Measurements from ENCODE around the gene CPSF7. TPM values are rescaled to one million over a fixed set of nuclear protein-coding genes. Genes with fewer than 3 reads are reported as not detected.

Gene CPSF7
- total RNA-seq, 1 donor from 2014 or later: 112 TPM

DNA sequence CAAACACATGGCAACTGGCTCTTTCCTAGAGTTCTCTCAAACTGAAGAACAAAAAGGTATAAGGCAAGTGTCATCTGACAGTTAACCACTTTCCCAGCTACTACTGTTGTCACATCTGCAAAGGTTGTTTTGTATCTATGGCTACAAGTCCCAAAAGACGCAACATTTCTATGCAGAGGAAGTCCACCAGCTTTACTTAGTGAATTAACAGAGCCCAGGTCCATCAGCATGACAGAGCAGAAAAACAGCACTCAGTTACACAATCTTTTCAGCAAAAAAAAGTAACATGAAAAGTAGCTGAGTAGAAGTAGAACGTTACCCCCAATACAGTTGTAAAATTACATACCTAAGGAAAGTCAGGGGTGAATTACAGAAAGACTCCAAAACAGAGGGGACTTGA, 12.1 kb downstream of the CPSF7 start:
- Mint-ChIP-seq H3K4me3 (no peak overlapping the region), H3K9me3 (no peaks in the 10 kb centered on the region), H3K36me3 (peaks cover 54% of the 10 kb centered on the region), H3K27ac (no peak overlapping the region), H3K27me3 (ENCODE audit: low read depth) (no peaks in the 10 kb centered on the region), H3K4me1 (peaks cover 3% of the 10 kb centered on the region)
- DNase-seq (ENCODE audit: low spot score in 2 of 2, unreplicated experiment in 2 of 2): no peak
- TF ChIP-seq, protein P1, sequence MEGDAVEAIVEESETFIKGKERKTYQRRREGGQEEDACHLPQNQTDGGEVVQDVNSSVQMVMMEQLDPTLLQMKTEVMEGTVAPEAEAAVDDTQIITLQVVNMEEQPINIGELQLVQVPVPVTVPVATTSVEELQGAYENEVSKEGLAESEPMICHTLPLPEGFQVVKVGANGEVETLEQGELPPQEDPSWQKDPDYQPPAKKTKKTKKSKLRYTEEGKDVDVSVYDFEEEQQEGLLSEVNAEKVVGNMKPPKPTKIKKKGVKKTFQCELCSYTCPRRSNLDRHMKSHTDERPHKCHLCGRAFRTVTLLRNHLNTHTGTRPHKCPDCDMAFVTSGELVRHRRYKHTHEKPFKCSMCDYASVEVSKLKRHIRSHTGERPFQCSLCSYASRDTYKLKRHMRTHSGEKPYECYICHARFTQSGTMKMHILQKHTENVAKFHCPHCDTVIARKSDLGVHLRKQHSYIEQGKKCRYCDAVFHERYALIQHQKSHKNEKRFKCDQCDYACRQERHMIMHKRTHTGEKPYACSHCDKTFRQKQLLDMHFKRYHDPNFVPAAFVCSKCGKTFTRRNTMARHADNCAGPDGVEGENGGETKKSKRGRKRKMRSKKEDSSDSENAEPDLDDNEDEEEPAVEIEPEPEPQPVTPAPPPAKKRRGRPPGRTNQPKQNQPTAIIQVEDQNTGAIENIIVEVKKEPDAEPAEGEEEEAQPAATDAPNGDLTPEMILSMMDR (IDR thresholded peaks at IDR 0.05; ENCODE audit: unreplicated experiment): no peak

DNA sequence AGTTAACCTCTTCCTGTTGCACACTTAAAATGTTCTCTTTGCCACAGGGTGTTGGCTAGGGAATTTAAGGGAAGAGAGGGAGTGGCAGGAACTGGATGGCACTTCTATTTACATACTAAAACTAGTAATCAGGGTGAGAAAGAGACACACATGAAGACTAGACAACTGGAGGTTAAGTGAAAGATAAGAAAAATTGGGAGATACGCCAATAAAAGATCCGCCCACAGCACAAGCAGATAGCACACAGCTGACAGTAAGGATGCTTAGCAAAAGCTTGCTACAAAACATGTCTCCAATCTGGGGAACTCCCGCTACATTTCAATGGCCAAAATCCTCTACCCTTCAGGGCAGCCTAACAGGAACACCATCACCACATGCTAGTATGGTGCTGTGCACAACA, 12.8 kb downstream of the CPSF7 start:
- Mint-ChIP-seq H3K4me1 (peaks cover 3% of the 10 kb centered on the region), H3K36me3 (peaks cover 54% of the 10 kb centered on the region), H3K4me3 (no peak overlapping the region), H3K27ac (no peak overlapping the region), H3K9me3 (no peaks in the 10 kb centered on the region), H3K27me3 (ENCODE audit: low read depth) (no peaks in the 10 kb centered on the region)
- TF ChIP-seq, protein P1 (IDR thresholded peaks at IDR 0.05; ENCODE audit: unreplicated experiment): no peak
- DNase-seq (ENCODE audit: low spot score in 2 of 2, unreplicated experiment in 2 of 2): no peak

DNA sequence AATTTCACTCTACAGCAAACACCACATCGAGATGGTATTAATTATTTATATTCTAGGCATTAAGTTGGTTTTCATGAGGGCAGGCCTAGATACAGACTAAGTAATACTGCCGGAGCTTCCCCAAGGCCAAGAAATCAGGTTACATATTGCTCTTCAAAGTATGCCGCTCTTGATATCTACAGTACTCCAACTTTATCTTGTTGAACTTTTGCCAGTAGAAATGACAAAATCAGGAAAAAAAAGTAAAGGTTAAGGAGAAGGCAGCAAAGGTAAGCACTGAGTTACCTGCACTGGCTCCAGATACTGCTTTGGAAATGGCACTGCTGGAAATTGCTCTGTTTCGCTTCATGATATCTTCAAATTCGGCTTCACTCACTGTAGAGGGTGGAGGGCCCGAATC, 14.4 kb downstream of the CPSF7 start:
- no peaks in the 10 kb centered on the region for H3K9me3 Mint-ChIP-seq
- H3K4me1 Mint-ChIP-seq: no peaks in the 10 kb centered on the region
- no peak overlapping the region for H3K4me3 Mint-ChIP-seq
- TF ChIP-seq, protein P1 (IDR thresholded peaks at IDR 0.05; ENCODE audit: unreplicated experiment): no peak
- no peaks in the 10 kb centered on the region for H3K27me3 Mint-ChIP-seq (ENCODE audit: low read depth)
- no peak overlapping the region for H3K27ac Mint-ChIP-seq
- no peak for DNase-seq (ENCODE audit: low spot score in 2 of 2, unreplicated experiment in 2 of 2)
- peaks cover 58% of the 10 kb centered on the region for H3K36me3 Mint-ChIP-seq

DNA sequence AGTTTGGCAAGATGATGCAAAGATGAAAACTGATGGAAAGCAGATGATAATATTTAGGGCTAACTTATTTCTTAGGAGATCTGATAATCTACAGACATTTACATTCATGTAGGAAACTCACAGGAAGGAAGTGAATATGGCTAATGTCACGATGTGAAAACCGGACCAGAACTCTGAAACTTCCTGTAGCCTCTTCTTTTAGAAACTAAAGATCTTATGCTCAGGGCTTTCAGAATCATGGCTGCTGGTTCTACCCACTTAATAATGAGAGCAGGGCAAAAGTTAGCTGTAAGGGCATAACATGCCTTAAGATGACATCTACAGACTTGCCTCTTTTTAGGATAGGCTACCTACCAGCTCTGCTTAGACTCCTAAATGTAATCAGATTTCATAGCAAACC, 15.2 kb downstream of the CPSF7 start:
- no peak for DNase-seq (ENCODE audit: low spot score in 2 of 2, unreplicated experiment in 2 of 2)
- Mint-ChIP-seq H3K27me3 (ENCODE audit: low read depth) (no peaks in the 10 kb centered on the region), H3K4me3 (no peak overlapping the region), H3K36me3 (peaks cover 49% of the 10 kb centered on the region), H3K27ac (no peak overlapping the region), H3K4me1 (no peaks in the 10 kb centered on the region), H3K9me3 (no peaks in the 10 kb centered on the region)
- TF ChIP-seq, protein P1 (IDR thresholded peaks at IDR 0.05; ENCODE audit: unreplicated experiment): no peak

DNA sequence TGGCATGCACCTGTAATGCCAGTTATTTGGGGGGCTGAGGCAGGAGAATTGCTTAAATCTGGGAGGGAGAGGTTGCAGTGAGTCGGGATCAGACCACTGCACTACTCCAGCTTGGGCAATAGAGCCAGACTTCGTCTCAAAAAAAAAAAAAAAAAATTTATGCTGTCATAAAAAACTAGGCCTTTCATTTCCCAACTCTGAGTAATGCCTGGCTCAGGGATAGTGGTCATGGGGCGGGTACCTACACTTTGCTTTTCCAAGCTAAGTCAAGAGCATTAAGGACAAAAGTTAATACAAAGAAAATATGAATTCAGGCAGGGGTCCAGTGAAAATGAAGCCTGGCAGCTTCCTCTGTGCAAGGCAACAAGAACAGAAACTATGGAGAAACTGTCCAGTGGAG, 16.3 kb downstream of the CPSF7 start:
- no peaks in the 10 kb centered on the region for H3K27me3 Mint-ChIP-seq (ENCODE audit: low read depth)
- no peak for DNase-seq (ENCODE audit: low spot score in 2 of 2, unreplicated experiment in 2 of 2)
- no peaks in the 10 kb centered on the region for H3K4me1 Mint-ChIP-seq
- TF ChIP-seq, protein P1 (IDR thresholded peaks at IDR 0.05; ENCODE audit: unreplicated experiment): no peak
- no peak overlapping the region for H3K27ac Mint-ChIP-seq
- H3K36me3 Mint-ChIP-seq: peaks cover 52% of the 10 kb centered on the region
- H3K4me3 Mint-ChIP-seq: no peak overlapping the region
- no peaks in the 10 kb centered on the region for H3K9me3 Mint-ChIP-seq

DNA sequence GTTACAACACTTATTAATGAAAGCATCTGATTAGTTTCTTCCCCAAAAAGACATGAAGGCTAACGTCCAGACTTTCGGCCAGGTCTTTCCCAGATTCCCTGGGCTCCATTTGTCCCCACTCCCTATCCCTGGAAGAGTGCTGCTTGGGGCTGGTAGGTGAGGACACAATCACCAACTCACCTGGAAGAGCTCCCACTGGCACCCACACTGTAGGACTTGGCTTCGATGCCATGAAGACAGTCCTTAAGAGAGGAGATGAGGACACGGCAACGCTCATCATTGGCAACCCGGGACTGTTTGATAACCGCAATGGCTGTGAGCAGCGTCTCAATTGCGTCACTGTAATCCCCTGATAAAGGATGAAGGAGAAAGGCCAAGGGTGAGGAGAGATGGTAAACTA, 18.2 kb downstream of the CPSF7 start:
- H3K4me1 Mint-ChIP-seq: no peaks in the 10 kb centered on the region
- TF ChIP-seq, protein P1 (IDR thresholded peaks at IDR 0.05; ENCODE audit: unreplicated experiment): no peak
- no peaks in the 10 kb centered on the region for H3K27me3 Mint-ChIP-seq (ENCODE audit: low read depth)
- no peaks in the 10 kb centered on the region for H3K9me3 Mint-ChIP-seq
- H3K27ac Mint-ChIP-seq: no peak overlapping the region
- H3K36me3 Mint-ChIP-seq: peaks cover 48% of the 10 kb centered on the region
- no peak for DNase-seq (ENCODE audit: low spot score in 2 of 2, unreplicated experiment in 2 of 2)
- no peak overlapping the region for H3K4me3 Mint-ChIP-seq

Data from mesothelial cell of epicardium (in vitro differentiated cells).